Spleen (tissue), 7 donors: Measurements from ENCODE around the gene RPS15.

Source experiments
- POLR2AphosphoS5 ChIP-seq, 3 donors: sonication (generic); formaldehyde crosslinking; IDR thresholded peaks; one replicate each; pipeline ENCODE4 v1.5.1; 2017; ENCODE audit warnings: antibody characterized with exemption in 3 of 3
- TF ChIP-seq, protein P1 (sequence below), 11 experiments: fragments of 200-600 bp in 7 of 11; fragments of 450-650 bp in 4 of 11; sonication (generic) in 4 of 11; IDR thresholded peaks in 8 of 11; conservative IDR thresholded peaks in 3 of 11; 1 replicate in 7 of 11; 2 replicates in 4 of 11; pipeline versions ENCODE4 v1.4.0 to v1.8.0; 2016 to 2021; ENCODE audit warnings: antibody characterized with exemption in 11 of 11, inconsistent platforms in 4 of 11, mild to moderate bottlenecking in 1 of 11
- donor health status: DM: no; HTN: no; CAD: no; lungs with moderate emphysema.
- donor health status: DM: no; HTN: no; CAD: no.
- donor health status: DM: no; HTN: no; CAD: no.

DNA sequence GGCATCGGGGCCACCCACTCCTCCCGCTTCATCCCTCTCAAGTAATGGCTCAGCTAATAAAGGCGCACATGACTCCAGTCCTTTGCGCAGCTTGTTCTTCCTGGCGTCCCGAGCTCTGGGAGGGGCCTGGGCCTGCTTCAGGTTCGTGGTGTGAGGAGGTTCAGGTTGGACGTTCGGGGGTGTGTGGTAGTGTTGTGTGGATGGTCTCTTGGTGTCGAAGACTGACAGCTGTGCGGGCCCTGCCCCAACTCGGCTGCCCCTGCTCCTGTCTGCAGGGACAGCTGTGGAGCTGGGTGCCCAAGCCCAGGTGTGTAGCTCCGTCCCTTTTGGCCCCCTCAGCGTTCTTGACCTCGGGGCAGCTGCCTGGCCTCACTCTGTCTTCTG, 2.2 kb downstream of the RPS15 start:
- TF ChIP-seq, protein P1, sequence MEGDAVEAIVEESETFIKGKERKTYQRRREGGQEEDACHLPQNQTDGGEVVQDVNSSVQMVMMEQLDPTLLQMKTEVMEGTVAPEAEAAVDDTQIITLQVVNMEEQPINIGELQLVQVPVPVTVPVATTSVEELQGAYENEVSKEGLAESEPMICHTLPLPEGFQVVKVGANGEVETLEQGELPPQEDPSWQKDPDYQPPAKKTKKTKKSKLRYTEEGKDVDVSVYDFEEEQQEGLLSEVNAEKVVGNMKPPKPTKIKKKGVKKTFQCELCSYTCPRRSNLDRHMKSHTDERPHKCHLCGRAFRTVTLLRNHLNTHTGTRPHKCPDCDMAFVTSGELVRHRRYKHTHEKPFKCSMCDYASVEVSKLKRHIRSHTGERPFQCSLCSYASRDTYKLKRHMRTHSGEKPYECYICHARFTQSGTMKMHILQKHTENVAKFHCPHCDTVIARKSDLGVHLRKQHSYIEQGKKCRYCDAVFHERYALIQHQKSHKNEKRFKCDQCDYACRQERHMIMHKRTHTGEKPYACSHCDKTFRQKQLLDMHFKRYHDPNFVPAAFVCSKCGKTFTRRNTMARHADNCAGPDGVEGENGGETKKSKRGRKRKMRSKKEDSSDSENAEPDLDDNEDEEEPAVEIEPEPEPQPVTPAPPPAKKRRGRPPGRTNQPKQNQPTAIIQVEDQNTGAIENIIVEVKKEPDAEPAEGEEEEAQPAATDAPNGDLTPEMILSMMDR (IDR thresholded peaks at IDR 0.05 in 8 of 11, conservative IDR thresholded peaks at IDR 0.05 in 3 of 11) = no peak
- no peak for TF ChIP-seq POLR2AphosphoS5 (IDR thresholded peaks at IDR 0.05)
